8988T (cell line): ENCODE data around the gene MTHFS.

ENCODE experiments used
- DNase-seq: peaks from one replicate; pipeline ENCODE4 v3.0.0; 2011

Gene MTHFS

DNA sequence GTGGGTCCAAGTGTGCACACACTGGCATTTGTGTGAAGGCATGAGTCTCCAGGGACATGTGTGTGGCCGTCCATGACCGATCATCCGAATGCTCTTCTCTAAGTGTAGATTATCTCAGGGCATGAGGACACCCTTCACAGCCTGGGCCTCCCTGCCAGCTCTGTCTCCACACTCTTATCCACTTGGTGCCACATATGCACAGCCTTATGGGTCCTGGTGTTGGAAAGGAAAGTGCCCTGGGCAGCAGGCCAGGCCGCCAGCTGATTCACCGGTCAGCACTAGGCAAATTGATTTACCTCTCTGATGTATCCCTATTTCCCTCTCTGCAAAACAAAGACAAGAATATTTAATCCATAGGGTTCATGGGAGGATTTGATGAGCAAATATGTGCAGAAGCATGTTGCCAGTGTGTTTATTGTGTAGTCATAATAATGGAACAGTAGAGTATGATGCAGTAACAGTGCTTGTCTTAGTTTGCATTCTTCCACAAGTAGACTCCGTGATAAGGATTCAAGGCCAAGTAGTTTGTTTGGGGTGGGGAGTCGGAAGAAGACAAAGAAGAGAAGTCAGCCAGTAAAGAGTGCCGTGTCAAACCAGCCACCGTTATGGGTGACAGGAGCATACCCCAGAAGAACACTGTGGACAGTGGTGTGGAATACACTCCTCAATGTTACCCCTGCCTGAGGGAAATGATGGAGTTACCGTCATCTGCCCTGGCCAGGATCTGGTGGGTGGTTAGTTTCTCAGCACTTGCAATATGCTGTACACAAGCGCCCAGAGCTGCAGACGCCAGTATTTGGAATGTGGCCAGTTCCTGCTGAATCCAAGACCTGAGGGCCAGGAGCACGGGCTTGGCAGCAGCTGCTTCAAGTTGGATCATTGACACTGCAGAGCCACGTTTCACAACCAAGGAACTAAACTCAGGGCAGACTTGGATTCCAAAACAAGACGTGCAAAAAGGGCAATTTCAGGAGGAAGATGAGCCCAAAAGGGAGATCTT is 85.1 kb downstream of the MTHFS start:
- no peak for DNase-seq

DNA sequence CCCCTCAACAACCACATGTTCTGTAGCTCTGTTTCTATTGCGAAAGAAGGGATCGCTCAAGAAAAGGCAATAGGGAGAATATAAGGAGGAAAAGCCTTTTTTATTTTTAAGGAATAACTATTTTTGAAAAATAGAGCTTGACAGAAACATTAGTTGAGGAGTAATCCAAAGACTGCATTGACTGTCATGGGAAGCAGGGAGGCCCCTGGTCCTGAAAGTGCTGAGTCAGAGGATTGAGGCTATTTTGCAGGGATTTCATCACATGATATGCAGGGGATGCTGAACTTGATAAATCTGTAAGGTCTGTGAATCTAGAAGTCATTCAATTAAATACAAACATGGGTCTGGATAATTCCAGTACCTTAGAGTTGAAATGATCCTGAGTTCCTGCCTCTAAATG is 92.0 kb downstream of the MTHFS start:
- no peak for DNase-seq

DNA sequence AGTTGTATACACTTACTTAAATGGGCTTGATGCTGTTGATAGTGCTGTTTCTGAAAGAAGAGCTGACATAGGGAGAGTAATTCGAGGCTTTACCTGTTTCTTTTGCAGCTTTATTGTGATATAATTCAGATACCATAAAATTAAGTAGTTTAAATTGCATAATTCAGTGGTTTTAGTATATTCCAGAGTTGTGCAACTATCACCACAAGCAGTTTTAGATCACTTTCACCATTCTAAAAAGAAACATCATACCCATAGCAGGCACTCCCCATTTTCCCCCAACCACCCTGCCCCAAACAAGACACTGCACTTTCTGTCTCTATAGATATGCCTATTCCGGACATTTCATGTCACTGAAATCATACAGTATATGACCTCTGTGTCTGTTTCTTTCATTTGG is 98.5 kb downstream of the MTHFS start:
- no peak for DNase-seq
